ENCODE measurements around the gene PPP4R3A. TPM values are rescaled to one million over a fixed set of nuclear protein-coding genes. Genes with fewer than 3 reads are reported as not detected.

PPP4R3A gene
- total and polyA plus RNA-seq, 9 donors: 54.5 to 76.0 (median 69.0) TPM

DNA sequence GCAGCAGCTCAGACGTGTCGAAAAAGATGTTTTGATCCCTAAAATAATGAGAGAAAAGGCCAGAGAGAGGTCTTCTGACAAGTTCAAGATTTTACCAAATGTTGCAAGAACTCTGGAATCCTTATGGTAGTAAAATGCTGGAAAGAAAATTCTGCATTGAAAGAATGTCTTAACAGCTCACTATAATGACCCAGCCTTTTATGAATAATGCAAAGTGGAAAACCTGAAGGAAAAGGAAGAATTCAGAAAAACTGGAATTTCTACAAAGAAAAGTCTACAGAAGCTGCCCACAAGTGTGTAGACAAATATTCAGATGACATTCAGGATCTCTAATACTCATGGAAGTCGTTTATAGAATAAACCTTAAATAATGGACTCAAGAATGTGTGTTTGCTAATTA, 90.7 kb downstream of the PPP4R3A start:
- no peak for DNase-seq
- WGBS (ENCODE audit: insufficient coverage): 50% methylated on average over 2 of the region's 3 CpGs
- peaks cover 23% of the 10 kb centered on the region for H3K27me3 ChIP-seq (ENCODE audit: control insufficient read depth, insufficient read depth, low read length)
- no peak overlapping the region for H3K4me3 ChIP-seq (ENCODE audit: low read length)
- H3K4me1 ChIP-seq (ENCODE audit: control insufficient read depth, insufficient read depth, low read length): peaks cover 16% of the 10 kb centered on the region
- H3K27ac ChIP-seq (ENCODE audit: low read length): no peak overlapping the region
- H3K9me3 ChIP-seq (replicated peaks; ENCODE audit: control insufficient read depth, low read depth, low read length): no peaks in the 10 kb centered on the region
- H3K36me3 ChIP-seq (ENCODE audit: control insufficient read depth, insufficient read depth, low read length): no peaks in the 10 kb centered on the region

DNA sequence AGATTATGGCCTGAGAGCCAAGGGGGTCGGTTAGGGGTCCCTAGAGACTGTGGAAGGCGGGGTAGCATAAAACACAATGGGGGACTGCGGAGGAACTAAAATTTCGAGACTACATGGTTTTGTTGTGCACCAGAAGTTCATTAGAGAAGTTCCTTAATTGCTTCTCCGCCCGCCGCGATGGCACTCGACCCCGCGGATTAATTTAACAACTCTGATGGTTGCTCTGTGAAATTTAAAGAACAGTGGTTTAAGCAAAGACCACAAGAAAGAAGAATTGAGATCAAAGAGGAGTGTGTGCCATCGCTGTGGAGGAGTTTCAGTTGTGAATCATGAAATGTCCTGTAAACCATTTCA, 91.1 kb downstream of the PPP4R3A start:
- DNase-seq: no peak
- WGBS (ENCODE audit: insufficient coverage): 49% methylated on average over 11 of the region's 12 CpGs
- Histone ChIP-seq H3K4me1 (ENCODE audit: control insufficient read depth, insufficient read depth, low read length) (peaks cover 16% of the 10 kb centered on the region), H3K36me3 (ENCODE audit: control insufficient read depth, insufficient read depth, low read length) (no peaks in the 10 kb centered on the region), H3K4me3 (ENCODE audit: low read length) (no peak overlapping the region), H3K27ac (ENCODE audit: low read length) (no peak overlapping the region), H3K9me3 (replicated peaks; ENCODE audit: control insufficient read depth, low read depth, low read length) (no peaks in the 10 kb centered on the region), H3K27me3 (ENCODE audit: control insufficient read depth, insufficient read depth, low read length) (peaks cover 23% of the 10 kb centered on the region)

DNA sequence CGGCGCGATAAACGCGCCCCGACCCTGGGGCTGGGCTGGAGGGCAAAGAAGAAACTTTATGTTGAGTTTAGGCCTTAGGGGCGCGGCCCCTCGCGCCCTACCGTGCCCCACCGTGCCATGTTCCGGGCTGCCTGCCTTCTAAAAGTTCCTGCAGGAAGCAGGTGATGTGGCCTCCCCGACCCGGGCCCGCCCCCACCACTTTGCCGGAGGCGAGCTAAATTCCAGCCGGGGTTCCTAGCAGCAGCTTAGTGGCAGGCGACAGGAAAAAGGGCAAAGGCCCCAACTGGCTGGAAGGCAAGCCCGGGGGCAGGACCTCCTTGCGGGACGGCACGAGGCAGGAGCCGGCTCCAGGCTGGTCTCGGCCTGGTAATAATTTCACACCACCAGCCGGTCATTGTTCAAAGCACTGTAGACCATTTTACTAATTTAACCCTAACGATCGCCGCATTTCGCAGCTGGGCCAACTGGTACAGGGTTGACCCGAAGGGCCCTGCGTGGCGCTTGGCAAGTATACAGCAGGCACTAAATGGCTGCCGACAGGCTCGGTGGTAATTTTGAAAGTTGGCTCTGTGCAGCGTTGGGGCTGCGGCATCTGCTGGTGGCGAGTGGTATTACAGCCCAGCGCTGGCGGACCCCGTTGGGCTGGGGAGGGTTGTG, 91.6 kb downstream of the PPP4R3A start:
- Histone ChIP-seq H3K36me3 (ENCODE audit: control insufficient read depth, insufficient read depth, low read length) (no peaks in the 10 kb centered on the region), H3K4me3 (ENCODE audit: low read length) (peak overlapping the region; percentile 11), H3K27ac (ENCODE audit: low read length) (no peak overlapping the region), H3K9me3 (replicated peaks; ENCODE audit: control insufficient read depth, low read depth, low read length) (no peaks in the 10 kb centered on the region), H3K4me1 (ENCODE audit: control insufficient read depth, insufficient read depth, low read length) (peaks cover 16% of the 10 kb centered on the region), H3K27me3 (ENCODE audit: control insufficient read depth, insufficient read depth, low read length) (peaks cover 23% of the 10 kb centered on the region)
- under 1% methylated on average over 34 of the region's 42 CpGs for WGBS (ENCODE audit: insufficient coverage)
- peak; percentile 66 for DNase-seq

DNA sequence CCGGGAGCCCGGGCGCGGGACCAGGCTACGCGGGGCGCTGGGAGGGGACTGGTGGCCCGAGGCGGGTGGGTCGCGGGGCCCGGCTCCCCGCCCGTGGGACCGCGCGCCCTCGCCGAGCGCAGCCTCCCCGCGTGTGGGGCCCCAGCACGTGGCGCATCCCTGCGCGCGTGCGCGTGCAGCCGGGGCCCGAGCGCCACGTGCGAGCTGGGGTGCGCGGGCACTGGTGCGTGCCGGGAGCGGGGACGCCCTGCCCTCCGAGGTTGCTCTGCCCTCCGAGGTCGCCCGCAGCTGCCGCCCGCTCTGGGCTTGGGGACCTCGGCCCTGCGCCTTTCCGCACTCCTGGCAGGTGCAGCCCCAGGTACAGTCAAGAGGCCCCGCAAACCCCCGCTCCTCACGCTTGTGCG, 92.1 kb downstream of the PPP4R3A start:
- DNase-seq: peak; percentile 52
- Histone ChIP-seq H3K27ac (ENCODE audit: low read length) (no peak overlapping the region), H3K9me3 (replicated peaks; ENCODE audit: control insufficient read depth, low read depth, low read length) (no peaks in the 10 kb centered on the region), H3K27me3 (ENCODE audit: control insufficient read depth, insufficient read depth, low read length) (peaks cover 23% of the 10 kb centered on the region), H3K36me3 (ENCODE audit: control insufficient read depth, insufficient read depth, low read length) (no peaks in the 10 kb centered on the region), H3K4me3 (ENCODE audit: low read length) (peak overlapping the region; percentile 11), H3K4me1 (ENCODE audit: control insufficient read depth, insufficient read depth, low read length) (peaks cover 16% of the 10 kb centered on the region)
- WGBS (ENCODE audit: insufficient coverage): under 1% methylated on average over 52 of the region's 53 CpGs

DNA sequence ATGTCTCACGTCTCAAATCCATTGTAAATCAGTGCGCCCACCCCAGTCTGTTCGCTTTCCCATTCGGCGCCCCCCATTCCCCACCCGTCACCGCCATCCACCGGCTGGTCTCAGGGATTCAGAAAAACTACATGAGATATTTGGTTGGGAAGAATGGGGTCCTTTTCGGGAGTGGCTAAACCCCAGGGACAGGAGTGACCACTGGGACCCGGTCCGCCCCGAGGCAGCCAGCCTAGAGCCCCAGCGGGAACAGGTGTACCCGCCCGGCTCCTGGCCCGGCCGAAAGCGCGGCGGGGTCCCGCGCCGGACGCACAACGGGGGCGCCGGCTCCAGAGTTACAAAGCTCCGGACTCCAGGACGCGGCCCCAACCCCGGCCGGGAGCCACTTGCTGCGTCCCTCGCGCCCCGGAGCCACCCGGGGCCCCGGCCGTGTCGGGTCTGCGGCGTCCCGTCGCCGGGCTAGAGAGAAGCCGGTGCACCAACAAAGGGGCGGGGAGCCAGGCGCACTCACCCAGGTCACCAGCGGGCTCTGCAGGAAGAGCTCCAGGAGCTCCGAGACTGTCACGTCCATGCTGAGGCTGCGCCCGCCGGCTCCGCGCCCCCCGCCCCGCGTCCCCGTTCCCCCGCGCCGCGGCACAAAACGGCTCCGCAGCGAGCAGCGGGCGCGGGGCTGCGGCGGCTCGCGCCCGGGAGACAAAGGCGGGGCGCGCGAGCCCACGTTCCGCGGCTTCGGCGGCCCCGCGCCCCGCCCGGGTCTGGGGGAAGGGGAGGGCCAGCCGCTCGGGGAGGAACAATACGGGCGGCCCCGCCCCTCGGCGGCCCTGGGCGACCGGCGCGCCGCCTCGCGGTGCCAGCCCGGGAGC, 92.8 kb downstream of the PPP4R3A start, which contains the start of gene CCDC88C:
Gene CCDC88C (minus strand): TSS at position 701 of the 863 bp plus-strand sequence. CDS start 130 bp downstream, at position 571.
- Histone ChIP-seq H3K4me3 (ENCODE audit: low read length) (peak within 1 kb of the TSS; percentile 54), H3K36me3 (ENCODE audit: control insufficient read depth, insufficient read depth, low read length) (no peaks in the 10 kb centered on the region), H3K9me3 (replicated peaks; ENCODE audit: control insufficient read depth, low read depth, low read length) (no peaks in the 10 kb centered on the region), H3K27ac (ENCODE audit: low read length) (peak within 1 kb of the TSS; percentile 59), H3K27me3 (ENCODE audit: control insufficient read depth, insufficient read depth, low read length) (peaks cover 23% of the 10 kb centered on the region), H3K4me1 (ENCODE audit: control insufficient read depth, insufficient read depth, low read length) (peaks cover 16% of the 10 kb centered on the region)
- peak; percentile 72 for DNase-seq
- 1% methylated on average over 81 of the region's 103 CpGs for WGBS (ENCODE audit: insufficient coverage)

DNA sequence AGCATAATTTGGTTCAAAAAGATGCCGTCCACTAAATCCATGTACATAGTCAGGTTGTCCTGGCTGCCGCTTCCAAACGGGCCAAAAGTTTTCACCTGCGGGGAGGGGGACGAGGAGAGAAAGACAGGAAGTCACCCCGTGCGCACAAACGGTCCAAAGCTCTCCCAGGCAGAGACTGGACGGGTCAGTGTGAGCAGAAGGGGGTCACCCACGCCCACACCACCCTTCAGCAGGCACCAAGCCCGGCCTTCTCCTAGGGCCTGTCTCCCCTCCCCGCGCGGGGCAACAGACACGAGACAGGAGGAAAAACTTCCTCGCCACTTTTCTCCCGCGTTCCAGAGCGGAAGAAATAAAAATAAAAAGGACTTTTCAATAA, 93.4 kb downstream of the PPP4R3A start:
- Histone ChIP-seq H3K27me3 (ENCODE audit: control insufficient read depth, insufficient read depth, low read length) (peaks cover 23% of the 10 kb centered on the region), H3K4me3 (ENCODE audit: low read length) (peak overlapping the region; percentile 54), H3K9me3 (replicated peaks; ENCODE audit: control insufficient read depth, low read depth, low read length) (no peaks in the 10 kb centered on the region), H3K27ac (ENCODE audit: low read length) (peak overlapping the region; percentile 59), H3K4me1 (ENCODE audit: control insufficient read depth, insufficient read depth, low read length) (peaks cover 16% of the 10 kb centered on the region), H3K36me3 (ENCODE audit: control insufficient read depth, insufficient read depth, low read length) (no peaks in the 10 kb centered on the region)
- DNase-seq: no peak
- WGBS (ENCODE audit: insufficient coverage): 23% methylated on average over 6 of the region's 19 CpGs

DNA sequence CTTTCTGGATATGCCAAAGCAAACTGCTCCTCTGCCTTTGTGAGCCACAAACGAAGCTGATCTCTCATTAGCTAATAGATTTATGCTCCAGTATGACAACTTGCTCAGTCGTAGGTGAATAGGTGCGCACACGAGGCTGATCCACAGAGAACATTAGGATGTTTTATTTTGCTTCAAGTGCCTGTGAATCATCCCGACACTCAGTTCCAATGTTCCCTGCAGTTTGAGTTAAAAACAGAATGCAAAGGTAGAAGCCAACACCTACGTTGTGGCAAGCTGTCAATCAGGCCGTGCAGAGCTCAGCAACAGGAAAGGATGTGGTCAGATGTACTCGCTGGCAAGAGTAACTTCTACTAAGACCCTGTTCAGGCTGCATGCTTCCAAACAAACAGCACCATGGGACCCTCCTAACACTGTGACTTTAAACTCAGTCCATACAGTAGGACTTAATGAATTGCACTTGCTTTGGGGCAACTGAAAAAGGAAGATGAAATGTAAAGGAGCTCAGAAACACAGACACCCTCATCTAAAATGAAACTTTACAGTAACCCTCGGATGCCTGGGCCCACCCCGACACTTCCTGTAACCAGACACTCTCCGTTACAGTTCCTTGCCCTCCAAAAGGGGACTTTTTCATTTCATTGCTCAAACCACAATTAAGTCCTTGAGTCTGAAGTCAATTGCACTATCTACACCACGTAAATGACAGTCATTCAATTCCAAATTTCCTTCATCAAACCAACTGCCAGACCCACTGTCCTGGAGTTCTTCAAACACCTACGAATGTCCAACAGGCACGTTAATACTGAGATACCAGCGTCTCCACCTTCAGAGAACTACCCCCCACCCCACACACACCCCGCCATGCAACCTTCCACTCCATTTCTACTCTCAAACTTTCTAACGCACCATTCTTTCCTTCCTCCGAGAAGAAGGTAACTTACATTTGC, 94.0 kb downstream of the PPP4R3A start:
- WGBS (ENCODE audit: insufficient coverage): 49% methylated on average over 15 of the region's 18 CpGs

DNA sequence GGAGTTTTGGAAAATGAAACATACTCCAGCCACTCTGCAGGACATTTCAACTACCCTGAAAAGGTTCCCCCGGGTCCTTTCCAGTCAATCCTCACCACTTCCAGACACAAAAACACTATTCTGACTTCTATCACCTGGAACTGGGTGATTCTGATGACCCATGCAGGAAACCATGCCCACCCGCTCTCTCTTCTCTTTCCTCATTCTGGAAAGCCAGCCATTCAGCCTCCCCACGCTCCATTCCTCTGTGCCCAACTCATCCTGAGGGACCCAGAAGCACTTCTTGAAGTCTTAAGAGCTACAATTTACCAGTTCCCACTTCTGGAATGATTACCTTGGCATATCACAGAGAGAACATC, 95.7 kb downstream of the PPP4R3A start:
- Histone ChIP-seq H3K27ac (ENCODE audit: low read length) (no peak overlapping the region), H3K4me1 (ENCODE audit: control insufficient read depth, insufficient read depth, low read length) (peaks cover 16% of the 10 kb centered on the region), H3K9me3 (replicated peaks; ENCODE audit: control insufficient read depth, low read depth, low read length) (no peaks in the 10 kb centered on the region), H3K27me3 (ENCODE audit: control insufficient read depth, insufficient read depth, low read length) (peaks cover 23% of the 10 kb centered on the region), H3K4me3 (ENCODE audit: low read length) (no peak overlapping the region), H3K36me3 (ENCODE audit: control insufficient read depth, insufficient read depth, low read length) (no peaks in the 10 kb centered on the region)
- DNase-seq: no peak
- WGBS (ENCODE audit: insufficient coverage): 75% methylated on average over 2 of the region's 3 CpGs

More for the DNA sequence above, 94.0 kb downstream of the PPP4R3A start:
- H3K9me3 ChIP-seq (replicated peaks; ENCODE audit: control insufficient read depth, low read depth, low read length): no peaks in the 10 kb centered on the region
- peak overlapping the region; percentile 59 for H3K27ac ChIP-seq (ENCODE audit: low read length)
- DNase-seq: no peak
- peak overlapping the region; percentile 54 for H3K4me3 ChIP-seq (ENCODE audit: low read length)
- H3K36me3 ChIP-seq (ENCODE audit: control insufficient read depth, insufficient read depth, low read length): no peaks in the 10 kb centered on the region
- H3K4me1 ChIP-seq (ENCODE audit: control insufficient read depth, insufficient read depth, low read length): peaks cover 16% of the 10 kb centered on the region
- peaks cover 23% of the 10 kb centered on the region for H3K27me3 ChIP-seq (ENCODE audit: control insufficient read depth, insufficient read depth, low read length)

DNA sequence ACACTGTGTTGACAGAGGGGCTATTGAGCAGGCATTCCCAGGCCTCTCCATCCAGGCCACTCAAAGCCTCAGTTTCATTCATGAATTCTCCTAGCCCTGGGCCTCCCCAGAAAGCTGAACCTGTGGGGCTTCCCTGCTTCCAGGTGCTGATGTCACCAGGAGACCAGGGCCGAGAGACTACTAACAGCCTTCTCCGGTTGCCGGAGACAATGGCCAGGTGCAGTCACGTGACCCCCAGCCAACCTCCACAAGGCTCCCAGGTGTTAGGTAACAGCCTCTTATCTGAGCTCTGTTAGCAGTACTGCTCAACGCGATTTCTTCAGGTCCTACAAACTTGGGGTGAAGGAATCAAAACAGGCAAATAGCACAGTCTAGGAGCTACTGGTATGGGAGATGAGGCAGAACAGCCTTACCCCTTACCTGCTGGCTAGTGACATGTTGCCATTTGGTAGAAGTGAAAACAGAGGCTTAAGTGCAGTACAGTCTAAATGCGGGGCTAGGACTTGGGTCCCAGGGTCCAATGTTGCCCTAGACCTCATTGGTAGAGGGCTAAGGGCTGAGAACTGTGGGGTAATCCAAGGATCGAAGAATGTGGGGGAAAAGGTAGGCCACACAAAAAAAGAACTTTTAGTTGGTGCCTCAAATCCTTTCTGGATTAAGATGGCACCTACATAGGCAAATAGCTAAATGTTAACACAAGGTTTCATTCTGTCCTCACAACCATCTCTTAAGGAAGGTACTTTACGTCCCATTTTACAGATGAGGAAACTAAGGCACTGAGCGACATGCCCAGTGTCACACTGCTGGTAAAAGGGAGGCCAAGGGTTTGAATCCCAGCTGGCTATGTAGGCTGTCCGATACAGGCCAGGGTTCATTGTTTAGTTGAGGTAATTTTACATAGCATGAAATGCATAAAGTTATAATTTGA, 96.3 kb downstream of the PPP4R3A start:
- WGBS (ENCODE audit: insufficient coverage): 53% methylated on average over 7 of the region's 11 CpGs
- H3K9me3 ChIP-seq (replicated peaks; ENCODE audit: control insufficient read depth, low read depth, low read length): no peaks in the 10 kb centered on the region
- peaks cover 23% of the 10 kb centered on the region for H3K27me3 ChIP-seq (ENCODE audit: control insufficient read depth, insufficient read depth, low read length)
- DNase-seq: no peak
- no peak overlapping the region for H3K4me3 ChIP-seq (ENCODE audit: low read length)
- H3K4me1 ChIP-seq (ENCODE audit: control insufficient read depth, insufficient read depth, low read length): peaks cover 16% of the 10 kb centered on the region
- H3K27ac ChIP-seq (ENCODE audit: low read length): no peak overlapping the region
- no peaks in the 10 kb centered on the region for H3K36me3 ChIP-seq (ENCODE audit: control insufficient read depth, insufficient read depth, low read length)

Measured in muscle of leg (tissue), 11 donors.